Ascending aorta (tissue), 2 donors: ENCODE results near the gene FBLN1. TPM values are rescaled to one million over a fixed set of nuclear protein-coding genes. Genes with fewer than 3 reads are reported as not detected.

Source experiments
- DNase-seq, 2 donors: peaks; one replicate each; pipeline ENCODE4 v3.0.0-alpha.2; 2019; ENCODE audit warnings: low spot score in 2 of 2
- H3K27ac ChIP-seq, 2 donors: fragments of 200-600 bp; sonication (generic); one replicate each; pipeline ENCODE4 v1.5.1; 2016 to 2017; ENCODE audit warnings: mild to moderate bottlenecking in 1 of 2
- H3K27me3 ChIP-seq: fragments of 200-600 bp; sonication (generic); one replicate; pipeline ENCODE4 v1.5.1; 2017
- H3K36me3 ChIP-seq, 2 donors: fragments of 200-600 bp; sonication (generic); one replicate each; pipeline ENCODE4 v1.5.1; 2016
- H3K4me1 ChIP-seq, 2 donors: fragments of 200-600 bp; sonication (generic); one replicate each; pipeline ENCODE4 v1.5.1; 2016 to 2017; ENCODE audit warnings: mild to moderate bottlenecking in 1 of 2
- H3K4me3 ChIP-seq, 2 donors: fragments of 200-600 bp; sonication (generic); one replicate each; pipeline ENCODE4 v1.5.1; 2016 to 2017; ENCODE audit warnings: mild to moderate bottlenecking in 1 of 2
- H3K9me3 ChIP-seq, 2 donors: fragments of 200-600 bp; sonication (generic); one replicate each; pipeline ENCODE4 v1.5.1; 2016
- CTCF ChIP-seq, 3 experiments: fragments of 200-600 bp in 2 of 3; fragments of 450-650 bp in 1 of 3; sonication (generic) in 2 of 3; IDR thresholded peaks; one replicate each; pipeline ENCODE4 v1.5.1; 2016 to 2019; ENCODE audit warnings: antibody characterized with exemption in 3 of 3, mild to moderate bottlenecking in 1 of 3, moderate library complexity in 1 of 3
- intact Hi-C: fragments of 100-400 bp; cut with DNase I; formaldehyde crosslinking; loops from one replicate; pipeline ENCODE4 v1.15.1; 2023
- total RNA-seq: library from RNA; depleted of rRNA; stranded (reverse); fragments of >200 nt; gene quantifications from one replicate; pipeline ENCODE4 v1.1.0, GENCODE V29; 2016

Gene FBLN1
- total RNA-seq, 1 donor from 2014 or later = 580 TPM

- intact Hi-C loops = loop anchor here (5.0 kb wide), 1 partner anchor 72 kb away; no protein-coding TSS in a partner anchor
- peaks cover 0 to 3% of the 10 kb centered on the region in 2 donors for H3K9me3 ChIP-seq
- H3K4me1 ChIP-seq = no peaks in the 10 kb centered on the region
- no peak for TF ChIP-seq CTCF (IDR thresholded peaks at IDR 0.05)
- no peak overlapping the region for H3K4me3 ChIP-seq
- H3K36me3 ChIP-seq = peaks cover 4 to 17% of the 10 kb centered on the region in 2 donors
- H3K27ac ChIP-seq = no peak overlapping the region
- DNase-seq = no peak
- H3K27me3 ChIP-seq = no peaks in the 10 kb centered on the region
Observed at GRCh38 chr22:45575607-45576272, 73.1 kb downstream of the FBLN1 start.

- intact Hi-C loops = loop anchor here (5.0 kb wide), 1 partner anchor 71 kb away; no protein-coding TSS in a partner anchor
- H3K27ac ChIP-seq = no peak overlapping the region
- no peaks in the 10 kb centered on the region for H3K4me1 ChIP-seq
- TF ChIP-seq CTCF (IDR thresholded peaks at IDR 0.05) = no peak
- H3K9me3 ChIP-seq = no peaks in the 10 kb centered on the region
- no peak overlapping the region for H3K4me3 ChIP-seq
- no peak for DNase-seq
- H3K36me3 ChIP-seq = peaks cover 4 to 20% of the 10 kb centered on the region in 2 donors
- no peaks in the 10 kb centered on the region for H3K27me3 ChIP-seq
Observed at GRCh38 chr22:45576273-45576625, 73.6 kb downstream of the FBLN1 start.

GRCh38 chr22:45576730-45577464 lies 74.2 kb downstream of the FBLN1 start:
- DNase-seq = no peak
- Histone ChIP-seq H3K27me3 (no peaks in the 10 kb centered on the region), H3K4me3 (no peak overlapping the region), H3K27ac (no peak overlapping the region), H3K36me3 (peaks cover 4 to 20% of the 10 kb centered on the region in 2 donors), H3K4me1 (no peaks in the 10 kb centered on the region), H3K9me3 (no peaks in the 10 kb centered on the region)
- intact Hi-C loops = loop anchor here (5.0 kb wide), 1 partner anchor 70 kb away; no protein-coding TSS in a partner anchor
- TF ChIP-seq CTCF (IDR thresholded peaks at IDR 0.05) = no peak

GRCh38 chr22:45577746-45578523 lies 75.3 kb downstream of the FBLN1 start:
- intact Hi-C loops = loop anchor here (5.0 kb wide), 1 partner anchor 69 kb away; no protein-coding TSS in a partner anchor
- peak in 1 of 2 donors; percentile 81 for DNase-seq
- Histone ChIP-seq H3K27me3 (no peaks in the 10 kb centered on the region), H3K4me3 (no peak overlapping the region), H3K36me3 (peaks cover 4 to 20% of the 10 kb centered on the region in 2 donors), H3K4me1 (no peaks in the 10 kb centered on the region), H3K27ac (no peak overlapping the region), H3K9me3 (no peaks in the 10 kb centered on the region)
- TF ChIP-seq CTCF (IDR thresholded peaks at IDR 0.05) = peak; percentile 86 to 95 (median 93)

- H3K27ac ChIP-seq = no peak overlapping the region
- no peak for DNase-seq
- intact Hi-C loops = loop anchor here (5.0 kb wide), 1 partner anchor 69 kb away; no protein-coding TSS in a partner anchor
Observed at GRCh38 chr22:45578524-45579147, 76.0 kb downstream of the FBLN1 start.

More at GRCh38 chr22:45578524-45579147, 76.0 kb downstream of the FBLN1 start:
- peaks cover 4 to 20% of the 10 kb centered on the region in 2 donors for H3K36me3 ChIP-seq
- no peaks in the 10 kb centered on the region for H3K4me1 ChIP-seq
- H3K4me3 ChIP-seq = no peak overlapping the region
- no peak for TF ChIP-seq CTCF (IDR thresholded peaks at IDR 0.05)
- no peaks in the 10 kb centered on the region for H3K9me3 ChIP-seq
- no peaks in the 10 kb centered on the region for H3K27me3 ChIP-seq
